NCI-H510A treated with DMSO at 0.1 percent for 48 hours (cell line): ENCODE measurements around the gene BANK1.
"Not testable (repeated sequence)": the region's sequence is repeated elsewhere in the genome, so short reads cannot be mapped to it uniquely, and the experiment has no call there.

ENCODE experiments used
- DNase-seq: peaks from one replicate; lab custom pipeline; 2025; lab: John Stamatoyannopoulos, UW

Gene BANK1

GRCh38 chr4:101888472-101888871 lies 97.9 kb downstream of the BANK1 start:
- DNase-seq: no peak

- DNase-seq: not testable (repeated sequence)
Measured at GRCh38 chr4:101905527-101905926, 115.0 kb downstream of the BANK1 start.

- DNase-seq: peak; percentile 27
Measured at GRCh38 chr4:101910786-101911373, 120.3 kb downstream of the BANK1 start.

- no peak for DNase-seq
Measured at GRCh38 chr4:101911616-101912015, 121.1 kb downstream of the BANK1 start.

GRCh38 chr4:101914761-101915160 lies 124.2 kb downstream of the BANK1 start:
- no peak for DNase-seq

- DNase-seq: no peak
Measured at GRCh38 chr4:101919373-101919977, 128.9 kb downstream of the BANK1 start.

GRCh38 chr4:101921370-101921769 lies 130.8 kb downstream of the BANK1 start:
- DNase-seq: peak; percentile 53

- peak; percentile 2 for DNase-seq
Measured at GRCh38 chr4:101931619-101932018, 141.1 kb downstream of the BANK1 start.

- DNase-seq: no peak
Measured at GRCh38 chr4:101933855-101934254, 143.3 kb downstream of the BANK1 start.

- no peak for DNase-seq
Measured at GRCh38 chr4:101938836-101939235, 148.3 kb downstream of the BANK1 start.

GRCh38 chr4:101941816-101942358 lies 151.4 kb downstream of the BANK1 start:
- no peak for DNase-seq

GRCh38 chr4:101942891-101943290 lies 152.4 kb downstream of the BANK1 start:
- no peak for DNase-seq

GRCh38 chr4:101944649-101945048 lies 154.1 kb downstream of the BANK1 start:
- DNase-seq: peak; percentile 11

- DNase-seq: no peak
Measured at GRCh38 chr4:101948055-101948454, 157.5 kb downstream of the BANK1 start.

GRCh38 chr4:101948951-101949350 lies 158.4 kb downstream of the BANK1 start:
- DNase-seq: no peak

GRCh38 chr4:101950258-101950979 lies 159.9 kb downstream of the BANK1 start:
- DNase-seq: no peak

GRCh38 chr4:101952985-101953384 lies 162.5 kb downstream of the BANK1 start:
- no peak for DNase-seq

GRCh38 chr4:101953949-101954348 lies 163.4 kb downstream of the BANK1 start:
- peak; percentile 2 for DNase-seq

- DNase-seq: no peak
Measured at GRCh38 chr4:101954351-101954750, 163.8 kb downstream of the BANK1 start.

- DNase-seq: peak; percentile 30
Measured at GRCh38 chr4:101954975-101955678, 164.6 kb downstream of the BANK1 start.

GRCh38 chr4:101956068-101956825 lies 165.7 kb downstream of the BANK1 start:
- DNase-seq: no peak

- no peak for DNase-seq
Measured at GRCh38 chr4:101958547-101958946, 168.0 kb downstream of the BANK1 start.
